Measurements from ENCODE around the gene HERC4.

The HERC4 gene, protein sequence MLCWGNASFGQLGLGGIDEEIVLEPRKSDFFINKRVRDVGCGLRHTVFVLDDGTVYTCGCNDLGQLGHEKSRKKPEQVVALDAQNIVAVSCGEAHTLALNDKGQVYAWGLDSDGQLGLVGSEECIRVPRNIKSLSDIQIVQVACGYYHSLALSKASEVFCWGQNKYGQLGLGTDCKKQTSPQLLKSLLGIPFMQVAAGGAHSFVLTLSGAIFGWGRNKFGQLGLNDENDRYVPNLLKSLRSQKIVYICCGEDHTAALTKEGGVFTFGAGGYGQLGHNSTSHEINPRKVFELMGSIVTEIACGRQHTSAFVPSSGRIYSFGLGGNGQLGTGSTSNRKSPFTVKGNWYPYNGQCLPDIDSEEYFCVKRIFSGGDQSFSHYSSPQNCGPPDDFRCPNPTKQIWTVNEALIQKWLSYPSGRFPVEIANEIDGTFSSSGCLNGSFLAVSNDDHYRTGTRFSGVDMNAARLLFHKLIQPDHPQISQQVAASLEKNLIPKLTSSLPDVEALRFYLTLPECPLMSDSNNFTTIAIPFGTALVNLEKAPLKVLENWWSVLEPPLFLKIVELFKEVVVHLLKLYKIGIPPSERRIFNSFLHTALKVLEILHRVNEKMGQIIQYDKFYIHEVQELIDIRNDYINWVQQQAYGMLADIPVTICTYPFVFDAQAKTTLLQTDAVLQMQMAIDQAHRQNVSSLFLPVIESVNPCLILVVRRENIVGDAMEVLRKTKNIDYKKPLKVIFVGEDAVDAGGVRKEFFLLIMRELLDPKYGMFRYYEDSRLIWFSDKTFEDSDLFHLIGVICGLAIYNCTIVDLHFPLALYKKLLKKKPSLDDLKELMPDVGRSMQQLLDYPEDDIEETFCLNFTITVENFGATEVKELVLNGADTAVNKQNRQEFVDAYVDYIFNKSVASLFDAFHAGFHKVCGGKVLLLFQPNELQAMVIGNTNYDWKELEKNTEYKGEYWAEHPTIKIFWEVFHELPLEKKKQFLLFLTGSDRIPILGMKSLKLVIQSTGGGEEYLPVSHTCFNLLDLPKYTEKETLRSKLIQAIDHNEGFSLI

GRCh38 chr10:68074775-68075549 is at the start of gene HERC4:
TSS of gene HERC4 (minus strand) at chr10:68075283. CDS start at chr10:68073108, 2,175 bp downstream.
- in situ Hi-C loops (cut with MboI; ENCODE audit: low sequenced_read_pairs), result no loop called here

DNA sequence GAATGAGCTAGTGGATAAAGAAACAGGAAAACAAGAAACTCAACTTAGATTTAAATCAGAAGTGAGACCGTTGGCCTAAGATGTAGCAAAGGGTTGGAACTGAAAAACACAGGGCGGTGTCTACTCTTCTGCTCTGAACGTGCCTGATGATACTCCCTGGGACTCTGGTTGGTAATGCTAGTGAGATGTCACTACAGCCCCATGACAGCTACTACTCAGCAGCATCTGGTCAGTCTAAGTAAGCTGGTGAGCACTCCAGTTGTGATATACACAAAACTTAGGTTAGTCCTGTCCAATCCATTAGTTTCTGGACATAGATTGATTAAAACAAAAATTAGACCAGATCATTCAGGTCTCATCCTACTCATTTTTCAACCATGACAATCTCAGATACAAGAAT is 49.6 kb upstream of the HERC4 start:
- in situ Hi-C loops (cut with MboI; ENCODE audit: low sequenced_read_pairs), result no loop called here

- in situ Hi-C loops (cut with MboI; ENCODE audit: low sequenced_read_pairs), result no loop called here
These were observed 46.8 kb upstream of the HERC4 start for GRCh38 chr10:68121852-68122251.

DNA sequence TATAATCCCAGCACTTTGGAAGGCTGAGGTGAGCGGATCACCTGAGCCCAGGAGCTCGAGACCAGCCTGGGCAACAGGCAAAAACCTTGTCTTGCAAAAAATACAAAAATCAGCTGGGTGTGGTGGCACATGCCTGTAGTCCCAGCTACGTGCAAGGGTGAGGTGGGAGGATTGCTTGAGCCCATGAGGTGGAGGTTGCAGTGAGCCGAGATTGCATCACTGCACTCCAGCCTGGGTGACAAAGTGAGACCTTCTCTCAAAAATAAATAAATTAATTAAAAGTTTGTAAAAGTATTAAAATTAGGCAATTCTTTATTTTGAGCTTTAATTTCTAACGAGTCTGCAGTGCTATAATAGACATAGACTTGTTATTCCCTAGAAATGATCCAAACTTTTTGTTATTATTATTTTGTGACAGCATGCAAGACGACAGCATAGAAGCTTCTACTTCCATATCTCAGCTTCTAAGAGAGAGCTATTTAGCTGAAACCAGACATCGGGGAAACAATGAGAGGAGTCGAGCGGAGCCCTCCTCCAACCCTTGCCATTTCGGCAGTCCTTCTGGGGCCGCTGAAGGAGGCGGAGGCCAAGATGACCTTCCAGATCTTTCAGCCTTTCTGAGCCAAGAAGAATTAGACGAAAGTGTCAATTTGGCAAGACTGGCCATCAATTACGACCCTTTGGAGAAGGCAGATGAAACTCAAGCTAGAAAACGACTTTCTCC is 46.1 kb upstream of the HERC4 start:
- in situ Hi-C loops (cut with MboI; ENCODE audit: low sequenced_read_pairs), result no loop called here

DNA sequence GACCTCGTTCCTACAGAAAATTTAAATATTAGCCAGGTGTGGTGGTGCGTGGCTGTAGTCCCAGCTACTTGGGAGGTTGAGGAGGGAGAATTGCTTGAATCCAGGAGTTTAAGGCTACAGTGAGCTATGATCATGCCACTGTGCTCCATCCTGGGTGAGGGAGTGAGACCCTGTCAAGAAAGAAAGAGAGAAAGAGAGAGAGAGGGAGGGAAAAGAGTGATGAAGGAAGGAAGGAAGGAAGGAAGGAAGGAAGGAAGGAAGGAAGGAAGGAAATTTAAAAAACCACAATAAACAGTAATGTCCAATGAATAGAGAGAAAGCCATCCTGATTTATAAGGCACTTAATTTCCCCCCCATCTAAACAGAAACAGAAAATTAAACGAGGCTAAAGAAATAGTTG is 43.6 kb upstream of the HERC4 start:
- in situ Hi-C loops (cut with MboI; ENCODE audit: low sequenced_read_pairs), result no loop called here

- in situ Hi-C loops (cut with MboI; ENCODE audit: low sequenced_read_pairs), result no loop called here
These were observed 37.8 kb upstream of the HERC4 start for GRCh38 chr10:68112837-68113236.

GRCh38 chr10:68111584-68111983 is 36.5 kb upstream of the HERC4 start:
- in situ Hi-C loops (cut with MboI; ENCODE audit: low sequenced_read_pairs), result no loop called here

DNA sequence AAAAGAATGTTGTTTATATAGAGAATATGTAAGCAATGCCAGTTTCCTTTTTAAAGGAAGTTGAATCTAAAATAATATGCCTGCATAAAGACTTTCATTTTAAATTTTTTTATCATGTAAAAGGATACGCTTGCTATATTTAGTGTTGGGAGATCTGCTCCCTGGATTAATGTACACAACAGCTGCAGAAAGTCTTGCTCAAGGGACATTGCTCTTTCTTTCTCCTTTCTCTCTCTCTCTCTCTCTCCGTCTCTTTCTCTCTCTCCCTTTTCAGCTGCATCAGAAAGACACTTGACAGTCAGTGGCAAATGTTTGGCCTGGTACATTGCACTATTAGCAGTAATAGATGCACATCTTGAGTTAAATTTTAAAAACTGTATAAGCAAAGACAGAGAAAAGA is 34.9 kb upstream of the HERC4 start:
- in situ Hi-C loops (cut with MboI; ENCODE audit: low sequenced_read_pairs), result no loop called here

DNA sequence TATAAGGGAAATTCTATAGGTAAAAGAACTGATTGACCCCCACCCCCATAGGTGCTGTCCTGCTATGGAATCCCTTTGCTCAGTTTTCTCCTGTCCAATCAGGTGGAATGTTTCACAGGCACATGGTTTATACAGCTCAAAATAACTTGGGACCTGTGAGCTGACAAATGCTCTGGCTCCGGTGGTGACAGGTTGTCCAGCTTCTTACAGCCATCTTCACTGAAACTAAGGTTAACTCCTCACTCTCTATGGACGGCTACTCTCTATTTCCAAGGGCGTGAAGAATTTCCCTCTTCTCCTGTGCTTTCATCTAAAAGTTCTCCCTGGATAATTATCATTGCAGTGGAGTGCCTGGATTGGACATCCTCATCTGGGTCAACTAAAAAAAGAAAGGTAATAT is 34.2 kb upstream of the HERC4 start, which contains the start of gene MYPN:
Gene MYPN, plus strand, starts transcription at position 158 of the 400 bp plus-strand sequence. CDS start 11,951 bp downstream, outside the sequence.
- in situ Hi-C loops (cut with MboI; ENCODE audit: low sequenced_read_pairs), result no loop called here

GRCh38 chr10:68108653-68109052 is 33.6 kb upstream of the HERC4 start:
- in situ Hi-C loops (cut with MboI; ENCODE audit: low sequenced_read_pairs), result no loop called here

DNA sequence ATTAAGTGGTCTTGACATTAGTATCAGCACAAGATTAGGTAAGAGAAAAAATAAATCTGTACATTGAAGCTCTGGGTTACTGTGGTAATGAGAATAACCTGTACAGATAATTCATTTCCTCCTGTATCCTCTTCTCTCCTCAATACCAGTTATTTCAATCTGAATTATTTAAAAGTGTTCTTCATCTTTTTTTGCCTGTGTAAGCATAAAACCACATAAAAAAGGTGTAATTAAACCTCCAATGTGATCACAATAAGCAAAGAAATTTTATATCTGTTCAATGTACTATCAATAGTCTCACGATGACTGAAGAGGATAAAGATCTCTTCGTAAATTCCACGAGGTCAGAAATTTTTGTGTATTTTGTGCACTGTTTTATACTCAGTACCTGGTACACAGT is 33.0 kb upstream of the HERC4 start:
- in situ Hi-C loops (cut with MboI; ENCODE audit: low sequenced_read_pairs), result no loop called here

DNA sequence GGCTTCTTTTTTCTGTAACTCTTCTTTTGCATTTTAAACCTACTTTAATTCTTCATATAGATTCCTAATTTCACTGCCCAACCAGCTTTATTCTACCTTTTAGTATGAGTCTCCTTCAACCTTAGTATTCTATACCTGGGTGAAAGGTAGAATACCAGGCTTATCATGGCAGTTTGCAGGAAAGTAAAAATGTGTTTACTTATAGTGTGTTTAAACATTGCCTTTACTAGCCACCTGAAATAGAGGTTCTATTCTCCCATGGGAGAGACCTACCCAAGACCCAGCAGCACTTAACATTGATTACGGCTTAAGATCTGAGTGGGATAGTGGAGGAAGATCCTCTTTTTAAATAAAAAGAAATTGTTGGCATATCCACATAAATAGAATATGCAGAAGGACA is 32.6 kb upstream of the HERC4 start:
- in situ Hi-C loops (cut with MboI; ENCODE audit: low sequenced_read_pairs), result no loop called here

- in situ Hi-C loops (cut with MboI; ENCODE audit: low sequenced_read_pairs), result no loop called here
These were observed 31.6 kb upstream of the HERC4 start for GRCh38 chr10:68106656-68107055.

DNA sequence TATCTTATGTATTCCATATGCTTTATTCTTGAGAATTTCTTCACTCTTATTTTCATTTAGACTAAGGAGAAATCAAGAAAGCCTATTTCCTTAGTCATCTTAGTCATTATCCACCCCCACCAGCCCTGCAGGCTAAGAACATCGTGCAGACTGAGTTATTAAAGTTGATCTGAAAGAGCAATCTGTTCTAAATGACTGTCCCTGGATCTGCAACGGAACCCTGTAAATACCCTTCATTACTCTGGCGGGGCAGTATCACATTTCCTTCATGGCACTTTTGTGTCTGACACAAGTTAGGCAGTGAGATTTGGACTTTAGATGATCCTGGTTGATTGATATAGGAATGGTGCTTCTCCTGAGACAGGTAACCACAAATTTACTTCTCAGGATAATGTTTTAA is 30.7 kb upstream of the HERC4 start:
- in situ Hi-C loops (cut with MboI; ENCODE audit: low sequenced_read_pairs), result no loop called here

- in situ Hi-C loops (cut with MboI; ENCODE audit: low sequenced_read_pairs), result no loop called here
These were observed 28.8 kb upstream of the HERC4 start for GRCh38 chr10:68103901-68104300.

DNA sequence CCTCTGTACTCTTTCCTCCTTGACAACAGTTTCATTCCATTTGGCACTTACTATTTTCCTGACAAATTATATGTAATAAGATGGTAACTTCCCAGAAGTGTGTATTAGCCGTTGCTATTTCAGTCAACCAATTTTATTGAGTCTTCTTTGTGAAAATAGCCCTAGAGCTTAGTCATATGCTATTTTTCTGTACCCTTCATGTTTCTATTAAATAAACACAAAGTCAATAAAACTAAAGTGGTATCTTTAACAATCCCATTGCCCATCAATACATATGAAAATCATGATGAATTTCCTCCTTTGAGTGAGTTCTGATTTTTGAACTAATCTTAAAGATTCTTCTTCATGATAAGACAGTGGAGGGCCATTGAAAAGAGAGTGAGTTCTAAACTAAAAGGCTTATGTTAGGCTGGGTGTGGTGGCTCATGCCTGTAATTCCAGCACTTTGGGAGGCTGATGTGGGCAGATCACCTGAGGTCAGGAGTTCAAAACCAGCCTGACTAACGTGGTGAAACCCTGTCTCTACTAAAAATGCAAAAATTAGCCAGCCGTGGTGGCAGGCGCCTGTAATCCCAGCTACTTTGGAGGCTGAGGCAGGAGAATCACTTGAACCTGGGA is 28.3 kb upstream of the HERC4 start:
- in situ Hi-C loops (cut with MboI; ENCODE audit: low sequenced_read_pairs), result no loop called here

GRCh38 chr10:68101066-68101465 is 26.0 kb upstream of the HERC4 start:
- in situ Hi-C loops (cut with MboI; ENCODE audit: low sequenced_read_pairs), result no loop called here

DNA sequence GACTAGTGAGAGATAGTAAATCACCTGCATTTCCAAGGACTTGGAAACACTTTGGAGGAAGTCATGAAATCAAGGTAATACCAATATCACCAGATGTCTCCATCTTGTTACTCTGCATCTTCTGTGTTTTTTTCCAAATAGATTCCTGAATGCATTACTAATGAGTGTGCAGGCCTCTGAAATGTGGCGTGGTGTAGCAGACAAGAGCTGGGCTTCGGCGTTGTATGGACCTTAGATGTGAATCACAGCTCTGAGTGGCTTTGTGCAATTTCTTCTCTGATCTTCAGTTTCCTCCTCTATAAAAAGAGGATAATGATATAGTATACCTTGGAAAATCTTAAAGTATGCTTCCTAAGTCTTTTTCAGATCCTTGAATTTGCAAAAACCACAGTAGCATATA is 24.7 kb upstream of the HERC4 start:
- in situ Hi-C loops (cut with MboI; ENCODE audit: low sequenced_read_pairs), result no loop called here

- in situ Hi-C loops (cut with MboI; ENCODE audit: low sequenced_read_pairs), result no loop called here
These were observed 21.9 kb upstream of the HERC4 start for GRCh38 chr10:68096913-68097516.
